ENCODE measurements around the gene REL.
A peak's percentile ranks its signal among the peaks of the same experiment; 100 is the strongest.
"Not testable (repeated sequence)": the region's sequence is repeated elsewhere in the genome, so short reads cannot be mapped to it uniquely, and the experiment has no call there.

REL gene

DNA sequence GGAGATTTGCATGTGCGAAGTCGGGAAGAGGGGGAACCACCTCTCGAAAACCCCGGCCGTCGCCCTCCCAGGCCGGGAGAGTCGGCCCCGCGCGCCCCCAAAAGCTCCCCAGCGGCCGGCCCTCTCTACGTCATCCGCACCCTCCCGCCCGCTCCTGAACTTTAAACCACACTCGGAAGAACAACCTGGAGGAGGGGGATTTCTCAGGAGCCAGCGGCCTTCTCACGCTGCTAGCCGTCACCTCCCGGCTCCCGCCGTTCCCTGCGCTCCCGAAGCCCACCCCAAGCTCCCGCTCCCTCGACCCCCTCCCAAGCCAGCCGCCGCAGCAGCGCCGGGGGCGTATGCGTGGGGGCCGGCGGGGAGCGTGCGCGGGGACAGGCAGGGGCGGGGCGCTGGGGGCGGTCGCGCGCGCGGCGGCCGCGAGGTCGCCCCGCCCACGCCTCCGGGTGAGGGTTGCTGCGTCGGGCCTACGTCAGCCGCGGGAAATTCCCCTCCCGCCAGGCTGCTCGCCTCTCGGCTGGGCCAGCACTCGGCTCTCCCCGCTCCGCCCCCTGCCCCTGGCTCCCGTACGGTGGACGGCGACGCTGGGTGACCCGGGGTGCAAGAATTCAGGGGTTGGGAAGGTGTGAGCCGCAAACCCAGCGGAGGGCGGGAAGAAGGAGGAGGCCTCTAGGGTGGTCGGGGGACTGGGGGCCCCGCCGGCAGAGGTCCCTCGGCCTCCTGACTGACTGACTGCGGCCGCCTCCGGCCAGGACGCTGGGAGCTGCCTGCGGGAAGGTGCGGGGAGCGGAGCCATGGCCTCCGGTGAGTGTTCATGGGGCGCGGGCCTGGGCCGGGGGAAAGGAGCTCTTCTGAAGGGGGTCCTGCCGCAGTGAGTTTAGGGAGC lies at the start of gene REL:
Gene REL (plus strand): TSS at position 528 of the 886 bp plus-strand sequence. CDS start 267 bp downstream, at position 795.
- peak; percentile 81 to 90 for DNase-seq (ENCODE audit: low read depth in 2 of 2)

DNA sequence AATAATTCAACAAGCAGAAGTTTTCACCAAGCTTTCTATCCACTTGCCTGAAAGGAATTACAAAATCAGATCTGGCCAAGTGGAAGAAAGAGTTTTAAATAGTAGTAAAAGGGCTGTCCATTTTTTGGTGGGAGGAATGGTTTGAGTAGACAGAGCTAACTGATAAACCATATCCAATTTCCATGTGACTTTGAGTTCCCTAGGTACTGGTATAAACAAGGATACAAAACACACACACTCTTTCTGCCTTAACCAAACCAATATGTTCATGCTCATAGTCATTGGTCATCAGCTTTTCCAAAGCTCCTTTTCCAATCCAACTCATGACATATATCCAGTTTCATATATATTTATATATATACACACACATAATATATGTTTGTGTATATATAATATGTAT lies 49.5 kb upstream of the REL start:
- DNase-seq (ENCODE audit: low read depth in 2 of 2), result no peak

DNA sequence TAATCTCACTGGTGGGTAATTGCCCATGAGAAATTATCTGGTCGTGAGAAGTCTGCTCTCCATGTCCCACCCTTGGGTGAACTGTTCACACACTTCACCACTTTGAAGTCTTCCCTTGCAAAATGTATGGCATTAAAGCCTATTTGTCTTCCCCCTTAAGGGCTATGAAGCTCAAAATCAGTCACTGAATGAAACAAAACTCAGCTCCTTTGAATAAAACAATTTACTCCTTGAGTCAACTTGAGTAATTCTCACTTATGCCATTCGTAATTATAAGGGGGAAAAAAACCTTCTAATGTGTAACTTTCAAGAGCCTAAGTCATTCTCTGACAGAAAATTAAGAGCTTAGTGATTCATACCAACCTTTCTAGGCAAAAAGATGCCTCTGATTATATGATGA lies 48.8 kb upstream of the REL start:
- DNase-seq (ENCODE audit: low read depth in 2 of 2), result no peak

DNA sequence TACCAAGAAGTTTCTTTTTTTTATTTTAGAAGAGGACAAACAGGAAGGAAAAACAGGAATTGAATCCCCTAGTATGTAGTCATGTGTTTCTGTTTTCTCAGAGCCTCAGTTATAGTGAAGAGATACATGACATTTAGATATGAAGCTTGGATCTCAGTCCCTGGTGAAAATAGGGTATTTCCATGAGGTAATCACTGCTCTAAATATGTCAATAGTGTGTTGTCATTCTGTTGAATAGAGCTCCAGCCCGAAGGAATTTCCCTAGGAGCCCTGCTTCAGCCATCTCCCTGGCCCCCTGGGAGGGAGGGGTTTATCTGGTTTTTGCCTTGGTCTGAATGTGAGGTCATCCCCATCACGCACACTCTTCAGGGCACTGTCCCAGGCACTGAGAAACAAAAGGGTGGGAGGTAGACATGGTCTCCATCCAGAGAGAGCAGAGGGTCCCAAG lies 47.1 kb upstream of the REL start:
- no peak for DNase-seq (ENCODE audit: low read depth in 2 of 2)

DNA sequence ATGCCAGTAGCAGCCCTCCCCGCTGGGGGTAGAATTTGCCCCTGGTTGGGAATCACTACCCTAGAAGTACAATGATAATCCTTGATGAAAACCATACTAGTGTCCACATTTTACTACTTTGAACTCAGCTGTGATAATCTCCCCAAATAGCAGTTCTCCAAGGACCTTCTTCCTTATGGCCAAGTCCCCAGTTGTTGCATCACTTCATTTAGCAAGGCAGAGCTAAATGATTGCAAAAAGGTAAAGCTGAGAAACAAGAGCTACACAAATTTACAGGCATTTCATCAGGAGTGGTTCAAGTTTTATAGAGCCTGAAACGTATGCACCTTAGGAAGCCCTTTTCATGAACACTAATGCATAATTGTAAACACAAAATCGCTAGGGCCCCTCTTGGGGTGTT lies 44.9 kb upstream of the REL start:
- DNase-seq (ENCODE audit: low read depth in 2 of 2), result no peak

DNA sequence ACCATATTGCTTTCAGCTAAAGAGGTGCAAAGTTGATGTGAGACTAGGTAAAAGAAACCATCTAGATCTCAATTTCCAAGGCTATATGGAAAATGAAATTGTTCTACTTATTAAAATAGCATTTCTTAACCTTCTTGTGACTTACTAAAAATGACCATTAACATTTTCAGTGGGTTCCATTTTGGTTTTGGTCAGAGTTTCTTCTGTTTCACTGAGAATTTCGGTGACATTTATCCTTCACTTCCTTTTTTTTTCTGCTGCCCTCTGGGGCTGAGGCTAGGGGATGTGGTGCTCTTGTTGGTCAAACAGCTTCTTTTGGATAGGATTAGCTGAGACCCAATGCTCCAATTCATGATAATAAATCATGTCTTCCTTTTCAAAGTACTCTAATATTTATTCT lies 44.3 kb upstream of the REL start:
- no peak for DNase-seq (ENCODE audit: low read depth in 2 of 2)

DNA sequence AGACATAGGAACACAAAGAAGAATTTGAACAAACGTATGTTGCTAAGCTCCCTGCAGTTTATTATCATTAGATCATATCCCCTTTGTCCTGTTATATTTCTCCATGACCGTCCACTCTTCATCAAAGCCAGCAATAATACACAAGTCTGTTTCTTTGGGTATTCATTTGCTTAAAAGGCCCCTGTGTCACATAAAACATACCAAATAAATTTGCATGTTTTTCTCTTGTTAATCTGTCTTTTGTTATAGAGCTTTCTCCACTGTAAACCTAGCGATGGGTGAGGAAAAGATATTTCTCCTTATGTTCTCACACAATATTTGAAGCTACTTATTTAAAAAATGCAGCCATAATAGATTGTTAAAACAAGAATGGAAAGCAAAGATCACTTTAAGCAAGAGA lies 42.9 kb upstream of the REL start:
- no peak for DNase-seq (ENCODE audit: low read depth in 2 of 2)

DNA sequence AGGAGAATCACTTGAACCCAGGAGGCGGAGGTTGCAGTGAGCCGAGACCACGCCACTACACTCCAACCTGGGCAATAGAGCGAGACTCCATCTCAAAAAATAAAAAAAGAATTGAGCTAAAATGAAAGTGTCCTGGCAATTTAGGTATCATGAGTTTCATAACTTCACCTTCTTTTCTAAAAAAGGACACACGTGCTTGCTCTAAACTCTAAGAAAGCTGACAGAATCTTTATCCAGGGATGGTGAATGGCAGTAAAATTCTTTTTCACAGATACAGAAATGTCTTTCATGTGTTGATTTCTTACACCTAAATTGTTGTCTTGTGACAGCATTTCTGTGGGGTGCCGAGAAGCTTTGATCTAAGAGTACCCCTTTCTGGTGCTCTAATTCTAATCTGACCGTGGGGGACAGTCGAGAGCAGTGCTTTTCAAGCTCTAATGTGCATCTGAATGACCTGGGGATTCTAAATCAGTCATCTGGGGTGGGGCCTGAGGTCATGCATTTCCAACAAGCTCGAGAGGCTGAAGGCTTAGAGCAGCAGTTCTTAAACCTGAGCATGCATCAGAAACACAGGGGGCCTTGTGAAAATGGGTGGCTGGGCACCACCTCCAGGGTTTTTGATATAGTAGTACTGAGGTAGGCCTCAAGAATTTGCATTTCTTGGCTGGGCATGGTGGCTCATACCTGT lies 42.1 kb upstream of the REL start:
- no peak for DNase-seq (ENCODE audit: low read depth in 2 of 2)

DNA sequence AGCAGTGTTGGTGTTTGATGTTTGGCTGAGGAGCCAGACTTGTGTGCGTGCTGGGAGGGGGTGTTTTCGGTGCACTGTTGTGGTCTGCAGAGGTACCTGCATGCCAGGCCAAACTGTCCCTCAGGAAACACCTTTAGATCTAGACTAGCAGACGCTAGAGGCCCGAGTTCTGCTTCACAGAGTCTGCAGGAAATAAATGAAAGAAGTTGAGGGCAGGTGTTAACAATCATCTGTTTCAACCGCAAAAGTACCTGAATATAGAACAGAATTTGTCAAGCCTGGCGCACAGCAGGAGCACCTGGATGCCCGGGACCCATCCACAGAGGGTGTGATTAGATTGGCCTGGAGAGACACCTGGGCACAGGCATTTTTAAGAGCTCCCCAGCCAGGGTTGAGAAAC lies 40.5 kb upstream of the REL start:
- no peak for DNase-seq (ENCODE audit: low read depth in 2 of 2)

DNA sequence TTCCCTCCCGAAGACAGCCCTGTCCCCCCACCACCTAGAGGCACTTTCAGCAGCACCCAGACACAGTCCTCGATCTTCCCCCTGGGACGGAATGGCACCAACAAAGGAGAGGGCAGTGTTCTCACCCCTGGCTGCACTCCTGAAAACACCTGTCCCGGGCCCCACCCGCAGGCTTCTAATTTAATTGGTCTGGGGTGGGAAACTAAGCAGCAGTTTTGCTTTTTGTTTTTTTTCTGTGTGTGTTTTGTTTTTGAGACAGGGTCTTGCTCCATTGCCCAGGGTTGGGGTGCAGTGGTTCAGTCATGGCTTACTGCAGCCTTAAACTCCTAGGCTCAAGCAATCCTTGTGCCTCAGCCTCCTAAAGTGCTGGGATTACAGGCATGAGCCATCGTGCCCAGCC lies 38.4 kb upstream of the REL start:
- no peak for DNase-seq (ENCODE audit: low read depth in 2 of 2)

DNA sequence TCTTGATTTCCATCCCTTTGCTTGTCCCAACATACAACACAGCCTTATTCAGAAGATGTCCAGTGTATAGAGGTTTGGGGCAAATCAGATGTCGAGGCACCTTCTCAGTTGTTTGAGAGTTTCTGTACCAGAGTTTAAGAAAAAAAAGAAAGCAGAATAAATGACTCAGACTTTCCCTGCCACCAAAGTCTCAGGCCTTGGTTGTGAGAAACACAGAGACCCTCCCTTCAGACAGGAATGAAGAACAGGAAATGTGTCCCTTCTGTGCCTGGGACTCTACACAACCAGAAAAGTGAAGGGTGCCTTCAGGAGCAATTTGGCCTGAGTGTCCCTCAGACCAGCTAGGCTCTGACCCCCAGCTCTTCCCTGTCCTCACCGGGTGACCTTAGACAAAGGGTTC lies 37.3 kb upstream of the REL start:
- no peak for DNase-seq (ENCODE audit: low read depth in 2 of 2)

DNA sequence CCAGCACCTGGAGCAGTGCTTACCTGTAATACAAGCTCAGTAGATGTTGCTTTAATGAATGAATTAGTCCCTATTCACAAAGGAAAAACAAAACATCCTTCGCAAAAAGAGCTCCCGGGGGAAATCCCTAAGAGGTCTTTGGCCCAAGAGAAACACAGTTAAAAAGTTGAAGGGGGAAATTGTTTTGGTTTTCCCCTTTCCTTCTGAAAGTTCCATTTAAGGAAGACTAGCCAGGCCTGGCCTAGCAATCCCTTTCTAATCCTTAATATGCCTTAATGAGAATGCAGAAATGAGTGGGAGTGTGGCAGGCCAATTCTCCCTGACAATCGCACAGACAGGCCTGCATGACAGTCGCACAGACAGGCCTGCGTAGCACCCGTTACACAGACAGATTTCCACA lies 33.5 kb upstream of the REL start:
- no peak for DNase-seq (ENCODE audit: low read depth in 2 of 2)

DNA sequence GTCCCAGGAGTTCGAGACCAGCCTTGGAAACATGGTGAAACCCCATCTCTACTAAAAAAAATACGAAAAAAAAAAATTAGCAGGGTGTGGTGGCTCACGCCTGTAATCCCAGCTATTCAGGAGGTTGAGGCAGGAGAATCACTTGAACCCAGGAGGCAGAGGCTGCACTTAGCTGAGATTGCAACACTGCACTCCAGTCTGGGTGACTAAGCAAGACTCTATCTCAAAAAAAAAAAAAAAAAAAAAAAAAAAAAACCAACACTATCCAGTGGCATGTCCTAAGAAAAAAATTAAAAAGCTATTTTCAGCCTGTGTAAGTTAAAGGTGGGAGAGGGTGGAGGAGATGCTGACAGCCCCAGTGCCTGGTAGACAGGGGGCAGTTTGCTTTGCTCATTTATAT lies 32.2 kb upstream of the REL start:
- DNase-seq (ENCODE audit: low read depth in 2 of 2), result no peak

DNA sequence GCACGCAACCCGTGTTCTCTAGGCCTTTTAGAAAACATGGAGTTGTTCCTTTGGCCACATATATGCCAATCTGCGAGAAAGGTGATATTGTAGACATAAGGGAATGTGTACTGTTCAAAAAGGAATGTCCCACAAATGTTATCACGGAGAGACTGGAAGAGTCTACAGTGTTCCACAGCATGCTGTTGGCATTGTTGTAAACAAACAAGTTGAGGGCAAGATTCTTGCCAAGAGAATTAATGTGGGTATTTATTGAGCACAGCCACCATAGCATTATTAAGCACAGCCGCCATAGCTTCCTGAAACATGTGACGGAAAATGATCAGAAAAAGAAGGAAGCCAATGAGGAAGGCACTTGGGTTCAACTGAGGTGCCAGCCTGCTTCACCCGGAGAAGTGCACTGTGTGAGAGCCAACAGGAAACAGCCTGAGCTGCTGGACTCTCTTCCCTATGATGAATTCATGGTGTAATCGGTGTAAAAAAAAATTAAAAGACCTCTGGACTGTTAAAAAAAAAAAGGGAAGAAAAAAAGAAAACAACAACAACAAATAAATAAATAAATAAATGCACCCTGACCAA lies 29.0 kb upstream of the REL start:
- DNase-seq (ENCODE audit: low read depth in 2 of 2), result no peak

DNA sequence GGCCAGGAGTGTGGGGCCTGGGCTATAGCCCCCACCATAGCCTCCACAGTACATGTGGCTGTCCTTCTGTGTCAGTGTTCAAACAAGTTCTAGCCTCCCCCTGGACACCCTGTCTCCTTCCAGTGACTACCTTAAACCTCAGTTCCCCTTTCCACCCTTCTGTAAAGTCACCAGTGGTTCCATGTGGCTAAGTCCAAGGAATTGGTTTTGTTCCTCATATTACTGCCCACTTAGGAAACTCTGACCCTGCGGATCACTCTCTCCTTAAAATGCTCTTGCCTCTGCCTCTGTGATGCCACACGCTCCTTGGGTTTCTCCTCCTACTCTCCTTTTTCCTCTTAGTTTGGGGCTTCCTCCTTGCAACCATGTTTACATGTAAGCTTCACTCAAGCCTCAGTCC lies 27.8 kb upstream of the REL start:
- no peak for DNase-seq (ENCODE audit: low read depth in 2 of 2)

DNA sequence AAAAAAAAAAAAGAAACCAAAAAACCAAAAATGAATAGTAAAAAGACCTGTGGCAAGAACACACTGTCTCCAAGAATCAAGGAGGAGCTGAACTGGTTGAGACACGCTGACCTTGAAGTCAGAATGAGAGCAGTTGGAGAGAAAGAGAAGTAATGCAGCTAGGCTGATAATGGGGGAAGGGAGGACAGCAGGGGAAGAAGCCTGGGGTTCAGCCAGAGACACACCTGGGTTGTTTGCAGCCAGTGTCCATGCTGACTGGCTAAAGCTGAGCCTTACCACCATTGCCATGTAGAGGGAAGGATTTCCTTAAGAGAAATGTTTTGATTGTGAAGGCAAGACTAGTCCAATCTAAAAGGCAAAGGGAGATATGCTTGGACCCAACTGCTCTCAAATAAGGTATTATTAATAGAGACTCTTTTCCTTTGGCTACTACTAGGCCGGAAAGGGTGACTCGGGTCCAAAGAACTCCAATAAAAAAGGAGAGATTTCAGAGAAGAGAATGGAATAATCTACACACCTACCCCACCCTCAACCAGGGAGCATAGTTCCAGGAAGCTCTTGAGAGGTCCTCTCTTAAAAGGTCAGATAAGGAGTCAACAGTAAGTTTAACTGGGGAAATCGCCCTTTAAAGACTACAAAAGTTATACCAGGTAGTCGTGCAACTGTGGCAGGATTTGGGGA lies 25.2 kb upstream of the REL start:
- no peak for DNase-seq (ENCODE audit: low read depth in 2 of 2)

DNA sequence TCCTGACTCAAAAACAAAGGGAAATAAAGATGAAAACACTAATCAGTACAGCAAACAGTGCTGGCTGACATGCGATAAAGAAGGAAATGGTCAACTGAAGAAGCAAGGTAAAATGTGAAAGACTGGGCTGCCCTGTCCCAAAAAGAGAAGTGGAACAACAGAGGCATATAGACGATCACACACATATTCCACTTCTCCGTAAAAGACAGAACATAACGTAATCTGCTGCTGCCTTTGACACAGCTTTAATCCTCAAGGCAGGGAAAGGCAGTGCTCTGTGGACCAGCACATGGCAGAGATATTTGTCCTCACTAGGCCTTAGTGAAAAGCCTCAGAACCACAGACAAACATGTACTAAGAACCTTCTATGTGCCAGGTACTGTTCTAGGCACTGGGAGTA lies 24.3 kb upstream of the REL start:
- no peak for DNase-seq (ENCODE audit: low read depth in 2 of 2)

DNA sequence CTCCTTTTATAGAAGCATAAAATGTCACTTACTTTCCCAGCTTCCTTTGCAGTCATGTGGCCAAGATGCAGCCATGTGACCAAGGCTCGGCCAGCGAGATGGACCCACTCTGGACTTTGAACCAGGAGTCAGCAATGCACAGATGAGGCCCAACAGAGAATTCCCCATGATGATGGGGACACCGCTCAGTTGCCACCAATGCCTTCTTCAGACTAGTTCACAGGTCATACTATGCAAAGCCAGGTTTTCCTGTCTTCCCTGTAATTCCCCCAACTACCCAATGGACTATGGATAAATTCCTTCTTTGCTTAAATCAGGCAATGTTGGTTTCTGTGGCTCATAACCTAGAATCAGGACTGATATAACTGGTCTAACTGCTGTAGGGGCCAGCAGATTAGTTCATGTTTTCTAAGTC lies 22.5 kb upstream of the REL start:
- DNase-seq (ENCODE audit: low read depth in 2 of 2), result no peak

DNA sequence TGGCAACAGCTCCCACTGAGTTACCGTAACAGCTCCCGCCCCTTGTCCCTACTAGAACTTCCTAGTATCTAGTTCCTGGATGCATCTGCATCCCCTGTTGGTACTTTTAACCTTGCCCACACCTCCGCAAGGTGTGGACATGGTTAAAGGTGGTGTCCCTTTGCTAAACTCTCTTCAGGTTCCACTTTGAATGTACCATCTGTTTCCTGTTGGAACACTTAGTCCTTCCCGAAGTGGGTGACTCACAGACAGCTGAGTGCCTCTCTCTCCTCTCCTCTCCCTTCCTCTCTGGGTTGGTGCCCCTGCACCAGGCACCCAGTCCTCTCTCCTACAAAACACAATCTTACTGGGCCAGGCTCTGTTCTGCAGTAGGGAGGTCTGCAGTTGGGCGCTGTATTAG lies 19.6 kb upstream of the REL start:
- no peak for DNase-seq (ENCODE audit: low read depth in 2 of 2)

DNA sequence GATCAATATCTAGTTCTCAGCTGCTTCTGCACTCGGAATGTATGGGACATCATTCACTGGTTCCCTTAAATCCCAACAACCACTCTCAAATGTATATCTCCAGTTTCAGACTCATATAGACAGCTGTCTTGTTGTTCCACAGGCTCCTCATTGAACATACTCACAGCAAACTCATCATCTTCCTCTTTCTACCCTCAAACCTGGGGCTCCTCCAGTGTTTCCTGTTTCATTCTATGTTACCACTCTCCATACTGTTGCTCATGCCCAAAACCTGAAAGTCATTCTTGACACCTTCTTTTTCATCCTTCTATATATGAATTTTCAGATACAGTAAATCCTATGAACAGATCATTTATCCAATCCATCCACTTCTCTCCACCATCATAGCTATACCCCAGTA lies 18.7 kb upstream of the REL start:
- no peak for DNase-seq (ENCODE audit: low read depth in 2 of 2)

DNA sequence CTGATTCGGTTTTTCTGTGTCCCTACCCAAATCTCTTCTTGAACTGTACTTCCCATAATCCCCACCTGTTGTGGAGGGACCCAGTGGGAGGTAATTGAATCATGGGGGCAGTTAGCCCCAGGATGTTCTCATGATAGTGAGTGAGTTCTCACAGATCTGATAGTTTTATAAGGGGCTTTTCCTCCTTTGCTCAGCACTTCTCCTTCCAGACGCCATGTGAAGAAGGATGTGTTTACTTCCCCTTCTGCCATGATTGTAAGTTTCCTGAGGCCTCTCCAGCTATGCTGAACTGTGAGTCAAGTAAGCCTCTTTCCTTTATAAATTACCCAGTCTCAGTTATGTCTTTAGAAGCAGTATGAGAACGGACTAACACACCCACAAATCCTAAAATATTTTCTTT lies 16.0 kb upstream of the REL start:
- DNase-seq (ENCODE audit: low read depth in 2 of 2), result not testable (repeated sequence)

DNA sequence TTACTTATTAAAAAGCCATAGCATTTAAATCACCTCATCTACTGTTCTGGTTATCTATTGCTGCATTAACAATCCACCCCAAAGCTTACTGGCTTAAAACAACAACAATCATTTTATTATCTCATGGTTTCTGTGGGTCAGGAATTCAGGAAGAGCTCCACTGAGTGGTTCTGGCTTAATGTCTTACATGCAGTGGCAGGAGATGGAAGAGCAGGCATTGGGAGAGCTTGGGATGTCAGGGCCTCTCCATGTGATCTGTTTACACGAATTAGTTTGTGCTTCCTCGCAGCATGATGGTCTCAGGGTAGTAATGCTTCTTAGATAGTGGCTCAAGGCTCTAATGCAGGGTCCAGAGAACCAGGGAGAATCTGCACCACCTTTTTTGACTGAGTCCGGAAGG lies 14.4 kb upstream of the REL start:
- no peak for DNase-seq (ENCODE audit: low read depth in 2 of 2)

All from stimulated activated CD8-positive, alpha-beta memory T cell treated with anti-CD3 and anti-CD28 coated beads, Interleukin-15, amount 100 ng/mL, for 4 hours (primary cell).